Left ventricle myocardium superior (tissue), 1 donor: ENCODE measurements around the gene EOLA1. TPM values are rescaled to one million over a fixed set of nuclear protein-coding genes. Genes with fewer than 3 reads are reported as not detected.
"Not testable (repeated sequence)": the region's sequence is repeated elsewhere in the genome, so short reads cannot be mapped to it uniquely, and the experiment has no call there.

Experiments
- ATAC-seq: fragments of 200-7000 bp; cut with Tn5 transposase; one replicate; pipeline ENCODE4 v1.9.1; 2020; ENCODE audit warnings: mild to moderate bottlenecking, moderate library complexity
- DNase-seq: peaks from one replicate; pipeline ENCODE4 v3.0.0-alpha.2; 2020
- intact Hi-C: fragments of 100-400 bp; cut with micrococcal nuclease; formaldehyde crosslinking; loops from one replicate; pipeline ENCODE4 v1.11.0; 2022
- total RNA-seq: library from RNA; stranded (reverse); fragmentation: NEBNext Ultra II Directional; extraction: Animal tissue kit (Norgen Biotek cat#: 25700); gene quantifications from one replicate; pipeline ENCODE4 v1.2.1, GENCODE V29; 2021
- donor health status: DM: no; HTN: yes; CAD: no; lungs with severe emphysema.

The EOLA1 gene
- total RNA-seq, 1 donor from 2014 or later, result 29.6 TPM

DNA sequence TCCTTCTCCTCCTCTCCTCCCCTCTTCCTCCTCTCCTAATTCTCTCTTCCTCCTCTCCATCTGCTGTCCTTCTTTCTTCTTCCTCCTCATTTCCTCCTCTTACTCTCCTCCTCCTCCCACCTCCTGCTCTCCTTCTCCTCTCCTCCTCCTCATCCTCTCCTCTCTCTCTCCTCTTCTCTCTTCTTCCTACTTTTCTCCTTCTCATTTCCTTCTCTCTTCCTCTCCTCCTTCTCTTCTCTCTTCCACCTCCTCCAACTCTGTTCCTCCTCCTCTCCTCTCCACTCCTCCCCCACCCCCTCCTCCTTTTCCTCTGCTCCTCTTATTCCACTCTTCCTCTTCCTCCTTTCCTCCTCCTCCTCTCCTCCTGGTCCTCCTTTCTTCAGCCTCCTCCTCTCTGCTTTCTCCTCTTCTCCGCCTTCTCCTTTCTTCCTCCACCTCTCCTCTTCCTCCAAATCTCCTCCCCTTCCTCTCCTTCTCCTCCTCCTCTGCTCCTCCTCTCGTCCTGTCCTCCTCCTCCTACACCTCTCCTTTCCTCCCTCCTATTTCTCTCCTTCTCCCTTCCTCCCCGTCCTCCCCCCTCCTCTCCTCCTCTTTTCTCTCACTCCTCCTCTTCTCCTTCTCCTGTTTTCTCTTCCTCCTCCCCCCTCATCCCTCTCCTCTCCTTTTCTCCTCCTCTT lies 5.7 kb upstream of the EOLA1 start:
- intact Hi-C loops, DNase-seq, ATAC-seq: not testable (repeated sequence)

DNA sequence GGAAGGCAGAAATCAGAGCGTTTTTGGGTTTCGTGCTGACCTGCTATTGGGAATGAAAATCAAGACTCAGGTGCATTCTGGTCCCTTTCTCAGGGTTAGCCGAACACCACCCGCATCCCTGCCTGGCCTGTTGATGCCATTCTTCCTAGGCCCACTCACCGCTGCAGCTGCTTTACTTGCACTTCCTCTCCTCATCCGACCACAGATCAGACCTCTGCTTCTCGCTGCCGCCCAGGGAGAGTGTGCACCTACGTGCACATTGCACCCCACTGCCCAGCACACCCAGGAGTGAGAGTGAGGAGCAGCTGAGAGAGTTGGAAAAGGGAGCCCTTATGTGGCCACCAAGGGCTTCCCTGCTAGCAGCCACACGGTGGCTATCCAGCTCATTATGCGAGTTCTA lies 3.3 kb upstream of the EOLA1 start:
- intact Hi-C loops, ATAC-seq, DNase-seq: not testable (repeated sequence)

DNA sequence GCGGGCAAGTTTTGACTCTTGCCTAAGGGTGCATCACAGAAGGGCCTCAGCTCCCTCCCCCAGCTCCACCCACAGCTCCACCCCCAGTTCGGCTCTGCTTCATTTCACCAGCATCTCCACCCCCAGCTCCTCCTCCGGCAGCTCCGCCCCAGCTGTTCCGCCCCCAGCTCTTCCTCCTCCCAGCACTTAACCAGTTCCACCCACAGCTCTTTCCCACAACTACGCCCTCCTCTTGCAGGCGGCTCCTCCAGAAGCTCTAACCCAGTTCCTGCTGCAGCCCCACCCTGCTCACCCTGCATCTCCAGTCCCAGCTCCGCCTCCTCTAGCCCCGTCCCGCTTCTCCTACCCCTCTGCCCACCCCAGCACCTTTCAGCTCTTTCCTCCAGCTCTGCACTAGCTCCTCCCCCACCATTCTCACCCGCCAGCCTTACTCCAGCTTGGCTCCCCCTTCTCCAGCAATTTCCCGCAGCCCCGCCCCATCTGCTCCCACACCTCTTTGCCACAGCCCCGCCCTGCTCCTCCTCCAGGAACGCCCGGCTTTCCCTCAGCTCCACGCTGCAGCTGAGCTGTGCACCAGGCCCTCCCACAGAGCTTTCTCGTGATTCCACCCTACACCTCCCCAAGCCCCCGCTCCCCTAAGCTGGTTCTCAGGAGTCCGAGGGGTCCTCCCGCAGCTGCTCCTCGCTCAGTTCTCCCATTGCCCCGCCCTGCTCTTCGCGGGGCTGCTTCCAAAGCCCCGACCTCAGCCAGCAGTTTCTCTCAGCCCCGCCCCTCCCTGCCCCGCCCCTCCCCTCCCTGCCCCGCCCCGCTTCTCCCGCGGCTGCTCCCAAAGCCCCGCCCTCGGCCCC lies 1.3 kb upstream of the EOLA1 start:
- intact Hi-C loops, result no loop called here
- ATAC-seq (peak; percentile 75), DNase-seq (peak; percentile 90)

DNA sequence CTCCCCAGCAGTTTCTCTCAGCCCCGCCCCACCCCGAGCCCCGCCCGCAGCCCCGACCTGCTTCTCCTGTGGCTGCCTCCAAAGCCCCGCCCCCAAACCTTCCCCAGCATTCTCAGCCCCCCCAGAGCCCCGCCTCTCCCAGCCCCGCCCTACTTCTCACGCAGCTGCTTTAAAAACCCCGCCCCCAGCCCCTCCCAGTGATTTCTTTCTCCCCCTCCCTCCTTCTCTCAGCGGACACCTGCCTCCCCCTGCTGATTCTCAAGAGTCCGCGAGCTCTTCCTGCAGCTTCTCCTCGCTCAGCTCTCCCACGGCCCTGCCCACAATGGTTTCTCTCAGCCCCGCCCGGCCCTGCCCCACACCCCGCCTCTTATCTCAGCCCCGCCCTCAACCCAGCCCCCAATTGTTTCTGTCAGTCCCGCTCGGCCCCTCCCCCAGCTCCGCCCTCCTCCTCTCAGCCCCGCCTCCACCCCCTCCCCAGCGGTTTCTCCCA lies 636 bp upstream of the EOLA1 start:
- DNase-seq, result peak; percentile 94
- peak; percentile 81 for ATAC-seq
- intact Hi-C loops, result no loop called here

DNA sequence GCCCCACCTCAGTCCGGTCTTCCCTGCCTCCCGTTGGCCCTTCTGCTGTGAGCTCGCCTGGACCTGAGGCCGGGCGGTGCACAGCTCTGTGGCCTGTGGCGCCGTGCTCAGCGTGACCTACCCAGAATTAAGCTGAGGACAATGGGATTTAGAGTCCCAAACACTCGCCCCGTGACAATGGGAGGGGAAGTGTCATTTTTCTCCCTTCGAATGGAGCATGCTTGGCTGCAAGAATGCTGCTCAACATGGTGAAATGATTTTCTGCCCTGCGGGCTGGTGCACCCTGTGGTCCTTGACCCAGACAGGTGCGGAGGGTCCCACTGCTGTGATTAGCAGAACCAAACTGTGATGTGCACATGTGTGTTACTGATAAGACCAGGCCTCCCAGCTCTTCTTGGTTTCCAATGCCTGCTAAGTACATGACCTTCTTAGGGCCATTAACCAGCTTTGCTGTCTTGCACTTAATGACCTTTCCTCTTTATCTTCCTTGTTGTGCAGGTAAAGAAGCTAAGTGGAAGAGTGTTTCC lies 772 bp downstream of the EOLA1 start:
- ATAC-seq (no peak), DNase-seq (no peak)
- intact Hi-C loops, result no loop called here

DNA sequence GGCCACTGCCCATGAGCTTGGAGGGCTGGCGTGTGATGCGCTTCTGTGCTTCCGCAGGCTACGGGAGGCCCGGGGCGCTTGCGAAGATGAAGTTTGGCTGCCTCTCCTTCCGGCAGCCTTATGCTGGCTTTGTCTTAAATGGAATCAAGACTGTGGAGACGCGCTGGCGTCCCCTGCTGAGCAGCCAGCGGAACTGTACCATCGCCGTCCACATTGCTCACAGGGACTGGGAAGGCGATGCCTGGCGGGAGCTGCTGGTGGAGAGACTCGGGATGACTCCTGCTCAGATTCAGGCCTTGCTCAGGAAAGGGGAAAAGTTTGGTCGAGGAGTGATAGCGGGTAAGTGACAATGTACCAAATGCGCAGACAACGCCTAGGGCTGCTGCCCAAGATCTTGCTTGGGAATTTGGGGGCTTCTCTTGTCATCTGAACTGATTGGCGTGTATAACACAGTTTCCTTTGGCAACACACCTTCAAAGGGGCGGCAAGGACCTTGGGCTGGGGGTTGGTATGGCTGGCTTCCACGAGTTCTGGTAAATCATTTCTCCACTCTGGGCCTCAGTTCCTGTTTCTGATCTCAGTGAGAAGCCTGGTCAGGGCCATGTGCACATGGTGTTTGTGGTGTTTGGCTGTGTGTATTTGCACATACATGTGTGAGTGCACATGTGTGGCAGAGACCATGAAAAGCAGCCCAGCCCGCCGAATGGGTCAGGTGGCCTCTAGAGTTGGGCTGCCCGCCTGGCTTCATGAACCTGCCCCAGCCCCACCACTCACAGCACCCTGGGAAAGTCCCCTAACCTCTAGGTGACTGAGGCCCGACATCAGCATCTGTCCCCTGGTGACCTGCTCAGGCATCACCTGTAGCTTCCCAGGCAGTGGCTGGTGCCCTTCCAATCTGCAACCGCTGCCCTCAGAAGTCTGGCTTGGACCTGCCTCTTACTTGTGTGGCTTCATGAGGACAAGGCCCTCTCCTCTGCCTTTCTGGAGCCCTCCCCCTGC lies 5.0 kb downstream of the EOLA1 start:
- intact Hi-C loops, ATAC-seq: not testable (repeated sequence)

DNA sequence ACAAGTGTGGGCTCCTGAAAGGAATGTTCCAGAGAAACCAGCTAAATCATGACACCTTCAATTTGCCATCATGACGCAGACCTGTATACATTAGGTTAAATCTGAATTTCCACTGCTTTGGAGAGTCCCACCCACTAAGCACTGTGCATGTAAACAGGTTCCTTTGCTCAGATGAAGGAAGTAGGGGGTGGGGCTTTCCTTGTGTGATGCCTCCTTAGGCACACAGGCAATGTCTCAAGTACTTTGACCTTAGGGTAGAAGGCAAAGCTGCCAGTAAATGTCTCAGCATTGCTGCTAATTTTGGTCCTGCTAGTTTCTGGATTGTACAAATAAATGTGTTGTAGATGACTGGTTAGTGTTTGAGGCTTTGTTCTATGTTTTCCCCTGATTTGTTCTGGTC lies 6.2 kb downstream of the EOLA1 start:
- intact Hi-C loops, ATAC-seq, DNase-seq: not testable (repeated sequence)

More for the DNA sequence above, 5.0 kb downstream of the EOLA1 start:
- DNase-seq, result peak; percentile 25

DNA sequence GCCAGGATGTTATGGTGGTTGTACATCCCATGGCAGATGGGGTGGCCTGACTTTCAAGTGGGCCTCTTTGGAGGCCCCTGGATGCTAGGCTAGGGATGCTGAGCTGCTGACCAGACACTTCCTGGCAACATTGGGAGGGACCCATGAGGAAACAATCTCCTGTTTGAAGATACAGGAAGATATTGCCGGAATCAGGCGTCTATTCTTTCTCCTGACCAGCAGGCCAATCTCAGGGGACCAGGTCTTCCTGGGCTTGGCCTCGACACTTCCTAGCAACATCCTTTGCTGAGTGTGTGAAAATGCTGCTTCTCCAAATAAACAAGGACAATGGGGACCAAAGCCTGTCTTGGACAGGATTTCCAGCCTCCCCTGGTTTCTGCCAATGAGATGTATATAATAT lies 7.0 kb downstream of the EOLA1 start:
- DNase-seq, intact Hi-C loops, ATAC-seq: not testable (repeated sequence)

DNA sequence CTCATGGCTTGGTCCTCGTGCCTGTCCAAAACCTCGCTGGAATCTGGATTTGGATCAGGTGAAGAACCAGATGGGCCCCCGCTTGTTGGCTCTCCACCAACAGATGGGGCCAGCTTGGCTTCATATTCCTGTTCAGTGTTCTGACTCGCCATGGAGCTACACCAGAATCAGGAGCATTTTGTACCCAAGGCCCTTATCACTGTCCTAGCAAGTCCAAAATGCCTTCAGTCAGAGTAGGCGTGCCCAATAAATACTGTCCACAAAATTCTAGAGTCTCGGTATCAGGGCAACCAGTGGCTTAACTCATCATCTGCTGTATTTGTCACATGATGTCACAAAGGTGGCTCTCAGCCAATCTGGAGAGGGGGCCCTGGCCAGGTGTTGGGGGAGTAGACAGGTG lies 8.9 kb downstream of the EOLA1 start, which contains the start of gene HSFX3:
TSS of gene HSFX3 (minus strand) at position 224 of the 400 bp plus-strand sequence. CDS start at position 152, 72 bp downstream.
- DNase-seq, intact Hi-C loops: not testable (repeated sequence)
- ATAC-seq, result peak; percentile 32

DNA sequence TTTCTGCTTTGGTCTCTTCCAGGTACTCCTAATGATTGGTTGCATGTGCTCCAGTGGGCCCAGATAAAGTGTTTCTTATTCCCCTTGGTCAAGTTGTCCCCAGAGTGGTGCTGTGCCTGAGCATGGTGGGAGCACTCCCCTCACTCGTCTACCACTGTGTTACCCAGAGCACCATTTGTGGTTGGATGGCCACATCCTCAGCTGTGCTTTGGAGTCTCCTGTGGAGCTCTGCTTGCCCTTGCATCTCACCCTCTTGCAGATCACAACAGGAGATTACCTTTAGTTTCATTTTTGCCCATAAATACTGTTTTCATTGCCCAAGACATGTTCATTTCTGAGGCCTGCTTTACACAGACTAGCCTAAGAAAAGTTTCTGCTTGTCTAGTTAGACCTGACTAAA lies 9.6 kb downstream of the EOLA1 start:
- DNase-seq, ATAC-seq, intact Hi-C loops: not testable (repeated sequence)

DNA sequence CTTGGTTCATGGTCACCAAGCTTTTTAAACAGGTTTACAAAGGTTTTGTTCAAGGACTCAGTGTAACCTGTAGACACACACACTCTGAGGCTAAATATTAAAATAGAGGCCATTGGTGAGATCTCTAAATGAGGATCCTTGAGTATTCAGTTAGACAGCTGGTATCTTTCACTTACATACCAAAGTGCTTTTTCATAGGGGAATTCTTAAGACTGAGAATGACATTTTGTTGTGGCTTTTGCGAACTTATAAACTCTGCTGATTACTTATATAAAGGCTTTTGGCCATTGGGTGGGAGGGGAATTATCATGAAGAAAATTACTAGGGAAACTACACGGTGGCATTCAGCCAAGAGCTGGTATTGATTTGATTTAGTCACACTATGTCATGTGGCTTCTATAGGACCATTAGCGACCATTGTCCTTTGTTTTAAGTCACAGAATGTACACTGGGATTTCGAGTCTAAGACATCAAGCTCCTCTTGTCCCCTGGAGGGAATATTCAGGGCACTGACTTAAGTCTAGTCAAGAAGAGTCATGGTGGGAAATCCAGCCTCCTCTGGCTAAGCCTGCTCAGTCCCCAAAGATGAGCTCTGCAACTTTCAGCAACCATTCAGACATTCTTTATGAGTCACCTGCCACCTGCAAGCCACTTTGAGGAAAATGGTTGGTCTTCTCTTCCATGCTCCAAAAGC lies 10.6 kb downstream of the EOLA1 start:
- ATAC-seq, DNase-seq, intact Hi-C loops: not testable (repeated sequence)

DNA sequence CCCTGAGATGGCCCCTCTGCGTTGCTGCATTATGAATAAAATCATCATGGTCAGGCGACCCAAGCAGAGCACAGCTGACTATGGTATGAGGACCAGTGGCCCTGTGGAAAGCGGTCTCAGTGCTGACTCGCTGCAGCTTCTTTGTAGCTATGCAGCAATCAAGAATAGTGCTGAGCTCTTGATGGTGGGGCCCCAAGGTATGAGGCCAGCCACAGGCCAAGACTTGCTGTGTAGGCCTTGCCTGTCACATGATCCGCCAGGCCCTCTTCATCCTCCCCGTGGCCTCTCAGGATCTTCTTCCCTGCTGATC lies 11.1 kb downstream of the EOLA1 start:
- intact Hi-C loops, DNase-seq, ATAC-seq: not testable (repeated sequence)

DNA sequence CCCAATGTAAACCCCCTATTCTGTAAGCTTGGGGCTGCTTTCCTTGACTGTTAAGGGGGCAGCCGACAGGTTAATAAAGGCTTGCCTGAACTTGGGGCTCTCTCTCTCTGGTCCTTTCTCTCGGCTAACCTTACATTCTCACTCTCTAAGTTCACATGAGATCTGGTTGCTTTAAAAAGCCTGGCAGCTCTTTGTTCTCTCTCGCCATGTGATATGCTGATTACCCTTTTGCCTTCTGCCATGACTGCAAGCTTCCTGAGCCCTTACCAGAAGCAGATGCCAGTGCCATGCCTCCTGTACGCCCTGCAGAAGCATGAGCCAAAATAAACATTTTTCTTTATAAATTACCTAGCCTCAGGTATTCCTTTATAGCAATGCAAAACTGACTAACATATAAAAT lies 14.4 kb downstream of the EOLA1 start:
- ATAC-seq, result peak; percentile 67
- intact Hi-C loops, DNase-seq: not testable (repeated sequence)

DNA sequence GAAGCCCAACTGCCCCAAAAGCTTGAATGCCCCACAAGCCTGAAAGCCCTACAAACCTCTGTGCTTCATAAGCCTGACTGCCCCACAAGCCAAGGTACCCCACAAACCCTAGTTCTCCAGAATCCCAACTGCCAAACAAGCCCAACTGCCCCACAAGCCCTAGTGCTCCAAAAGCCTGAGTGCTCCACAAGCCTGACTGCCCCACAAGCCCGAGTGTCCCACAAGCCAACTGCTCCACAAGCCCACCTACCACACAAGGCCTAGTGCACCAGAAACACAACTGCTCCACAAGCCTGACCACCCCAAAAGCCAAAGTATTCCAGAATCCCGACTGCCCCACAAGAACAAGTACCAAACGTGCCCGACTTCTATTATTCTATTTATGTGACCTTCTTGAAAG lies 22.5 kb downstream of the EOLA1 start:
- intact Hi-C loops, result no loop called here
- ATAC-seq, result no peak
- no peak for DNase-seq

DNA sequence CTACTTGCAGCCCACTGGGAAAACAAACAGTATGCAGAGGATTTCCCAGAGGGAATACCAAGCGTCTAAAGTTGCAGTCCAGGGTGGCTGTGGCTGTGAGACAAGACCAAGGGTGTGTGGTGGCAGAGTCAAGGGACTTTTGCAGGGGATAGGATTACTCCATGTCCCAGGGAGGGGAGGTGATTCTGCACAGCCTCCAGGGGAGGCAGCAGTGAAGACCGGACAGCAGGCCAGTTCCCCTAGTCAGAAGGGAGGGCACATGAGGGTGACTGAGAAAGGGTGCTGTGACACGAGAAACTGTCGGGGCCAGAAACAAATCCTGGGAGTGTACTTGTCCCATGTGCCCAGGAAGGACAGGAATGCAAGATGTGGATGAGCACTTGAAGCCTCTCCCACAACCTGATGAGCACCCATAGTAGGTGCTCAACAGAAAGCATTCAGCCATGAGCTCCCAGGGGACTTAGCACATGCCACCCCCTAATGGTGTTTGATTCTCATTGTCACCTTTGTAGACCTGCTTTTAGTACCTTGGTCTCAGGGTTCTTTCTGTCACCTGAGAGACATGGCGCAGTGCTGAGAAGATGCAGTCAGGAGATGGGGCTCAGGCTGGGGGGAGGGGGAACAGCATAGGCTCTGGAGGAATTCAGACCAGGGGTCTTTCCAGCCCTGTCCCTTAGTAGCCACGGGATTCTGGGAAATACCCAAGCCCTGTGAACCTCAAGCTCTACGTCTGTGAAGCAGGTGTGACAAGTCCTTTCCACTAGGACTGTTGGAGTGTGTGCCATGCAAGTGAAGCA lies 27.0 kb downstream of the EOLA1 start:
- intact Hi-C loops, result no loop called here
- DNase-seq, result no peak
- ATAC-seq, result no peak

DNA sequence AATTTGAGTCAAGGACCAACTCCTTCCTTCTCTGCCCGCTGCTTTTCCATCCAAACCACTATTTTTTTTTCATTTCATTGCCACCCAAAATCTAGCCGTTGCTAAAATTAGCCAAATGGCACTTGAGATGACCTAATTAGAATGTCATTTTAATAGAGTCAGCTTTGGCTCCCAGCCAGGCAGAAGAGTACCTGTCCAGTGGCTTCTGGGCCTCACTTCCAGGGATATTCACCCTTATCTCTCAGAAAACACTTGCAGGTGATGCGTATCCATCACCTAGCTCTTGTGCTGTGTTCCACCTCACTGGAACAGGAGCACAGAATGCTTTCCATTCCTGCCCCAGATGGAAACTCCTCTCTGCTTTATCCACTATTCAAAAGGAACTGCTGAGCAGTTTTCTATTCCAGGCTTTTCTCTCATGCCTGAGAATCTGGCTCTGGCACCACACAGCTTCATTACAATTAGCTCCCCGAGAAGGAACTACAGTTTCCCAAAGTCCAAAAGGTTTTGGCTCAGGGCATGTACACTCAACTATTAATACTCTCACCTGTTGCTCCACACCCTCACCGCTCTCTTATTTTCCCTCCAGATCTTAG lies 28.0 kb downstream of the EOLA1 start:
- intact Hi-C loops, result no loop called here
- DNase-seq (no peak), ATAC-seq (peak; percentile 74)

DNA sequence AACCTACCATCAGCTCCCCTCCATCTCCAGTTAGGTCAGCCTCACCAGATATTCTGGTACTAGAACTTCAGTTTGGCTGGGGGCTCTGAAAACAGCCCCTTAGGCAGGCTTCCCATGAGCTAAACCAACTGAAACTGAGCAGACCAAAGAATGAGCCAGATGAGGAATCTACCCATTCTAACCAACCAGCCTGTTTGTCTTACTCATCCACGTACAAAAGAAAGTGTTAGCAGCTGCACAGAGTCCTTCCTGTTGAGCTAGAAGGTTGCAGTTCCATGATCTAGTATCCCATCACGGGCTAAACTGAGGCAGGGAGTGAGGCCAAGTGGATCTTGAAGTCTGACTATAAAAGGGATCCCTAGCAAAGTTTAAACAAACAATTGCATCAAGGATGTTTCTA lies 29.0 kb downstream of the EOLA1 start:
- DNase-seq (no peak), ATAC-seq (no peak)
- intact Hi-C loops, result no loop called here
